HG02884 (cell line): Measurements from ENCODE around the gene HLA-G.
"Not testable (repeated sequence)": the region's sequence is repeated elsewhere in the genome, so short reads cannot be mapped to it uniquely, and the experiment has no call there.

Experiments
- ATAC-seq: cut with Tn5 transposase; IDR thresholded peaks from one replicate; pipeline ENCODE4 v1.9.1; 2021; ENCODE audit warnings: mild to moderate bottlenecking, moderate library complexity; ENCODE audit not compliant: unreplicated experiment

HLA-G gene

GRCh38 chr6:29827579-29828470, at the start of gene HLA-G:
TSS of gene HLA-G (plus strand) at chr6:29827825. CDS start at chr6:29827845, 20 bp downstream.
- no peak for ATAC-seq

DNA sequence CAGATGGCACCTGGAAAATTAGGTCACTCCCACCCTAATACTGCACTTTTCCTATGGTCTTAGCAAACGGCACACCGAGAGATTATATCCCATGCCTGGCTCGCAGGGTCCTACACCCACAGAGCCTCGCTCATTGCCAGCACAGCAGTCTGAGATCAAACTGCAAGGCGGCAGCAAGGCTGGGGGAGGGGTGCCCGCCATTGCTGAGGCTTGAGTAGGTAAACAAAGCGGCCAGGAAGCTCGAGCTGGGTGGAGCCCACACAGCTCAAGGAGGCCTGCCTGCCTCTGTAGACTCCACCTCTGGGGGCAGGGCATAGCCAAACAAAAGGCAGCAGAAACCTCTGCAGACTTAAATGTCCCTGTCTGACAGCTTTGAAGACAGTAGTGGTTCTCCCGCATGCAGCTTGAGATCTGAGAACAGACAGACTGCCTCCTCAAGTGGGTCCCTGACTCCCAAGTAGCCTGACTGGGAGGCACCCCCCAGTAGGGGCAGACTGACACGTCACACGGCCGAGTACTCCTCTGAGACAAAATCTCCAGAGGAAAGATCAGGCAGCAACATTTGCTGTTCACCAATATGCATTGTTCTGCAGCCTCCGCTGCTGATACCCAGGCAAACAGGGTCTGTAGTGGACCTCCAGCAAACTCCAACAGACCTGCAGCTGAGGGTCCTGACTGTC, 47.5 kb upstream of the HLA-G start:
- ATAC-seq = not testable (repeated sequence)

- ATAC-seq = no peak
Observed at GRCh38 chr6:29789176-29789575, 38.4 kb upstream of the HLA-G start.

- no peak for ATAC-seq
Observed at GRCh38 chr6:29790626-29791025, 37.0 kb upstream of the HLA-G start.

- ATAC-seq = no peak
Observed at GRCh38 chr6:29791162-29791561, 36.5 kb upstream of the HLA-G start.

DNA sequence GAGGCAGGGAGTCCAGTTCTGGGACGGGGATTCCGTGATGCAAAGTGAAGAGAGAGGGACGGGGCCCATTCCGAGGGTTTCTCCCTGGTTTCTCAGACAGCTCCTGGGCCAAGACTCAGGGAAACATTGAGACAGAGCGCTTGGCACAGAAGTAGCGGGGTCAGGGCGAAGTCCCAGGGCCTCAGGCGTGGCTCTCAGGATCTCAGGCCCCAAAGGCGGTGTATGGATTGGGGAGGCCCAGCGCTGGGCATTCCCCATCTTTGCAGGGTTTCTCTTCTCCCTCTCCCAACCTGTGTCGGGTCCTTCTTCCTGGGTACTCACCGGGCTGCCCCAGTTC, 35.9 kb upstream of the HLA-G start:
- no peak for ATAC-seq

GRCh38 chr6:29792123-29793035, 35.2 kb upstream of the HLA-G start:
- no peak for ATAC-seq

DNA sequence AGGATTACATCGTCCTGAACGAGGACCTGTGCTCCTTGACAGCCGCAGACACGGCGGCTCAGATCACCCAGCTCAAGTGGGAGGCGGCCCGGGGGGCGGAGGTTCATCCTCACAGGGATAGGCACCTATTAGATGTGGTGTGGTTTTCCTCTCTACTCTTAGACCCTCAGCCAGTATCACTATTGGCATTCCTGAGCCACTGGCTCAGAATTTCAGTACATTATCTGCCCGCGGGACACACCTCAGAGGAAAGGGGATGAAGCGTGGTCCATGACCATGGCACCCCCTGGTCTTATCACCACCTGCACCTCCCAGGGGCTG, 34.6 kb upstream of the HLA-G start:
- no peak for ATAC-seq

GRCh38 chr6:29793796-29794195, 33.8 kb upstream of the HLA-G start:
- ATAC-seq = no peak

DNA sequence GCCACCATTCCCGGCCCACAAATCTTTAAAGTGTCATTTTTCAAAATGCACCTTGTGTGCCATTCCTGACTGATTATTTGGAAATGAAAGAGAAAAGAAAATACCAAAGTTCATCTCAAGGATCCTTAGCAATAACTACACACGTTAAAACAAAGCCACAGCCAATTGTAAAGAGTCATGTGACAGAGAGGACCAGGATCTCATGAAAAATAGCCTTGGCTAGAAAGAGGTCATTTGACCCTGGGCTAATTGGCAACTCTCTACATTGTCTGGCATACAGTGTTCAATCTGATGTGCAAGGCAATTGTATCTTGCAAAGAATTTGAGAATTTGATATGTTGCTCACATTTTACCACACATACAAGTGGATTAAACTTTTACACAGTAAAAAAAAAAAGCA, 31.6 kb upstream of the HLA-G start:
- ATAC-seq = no peak

DNA sequence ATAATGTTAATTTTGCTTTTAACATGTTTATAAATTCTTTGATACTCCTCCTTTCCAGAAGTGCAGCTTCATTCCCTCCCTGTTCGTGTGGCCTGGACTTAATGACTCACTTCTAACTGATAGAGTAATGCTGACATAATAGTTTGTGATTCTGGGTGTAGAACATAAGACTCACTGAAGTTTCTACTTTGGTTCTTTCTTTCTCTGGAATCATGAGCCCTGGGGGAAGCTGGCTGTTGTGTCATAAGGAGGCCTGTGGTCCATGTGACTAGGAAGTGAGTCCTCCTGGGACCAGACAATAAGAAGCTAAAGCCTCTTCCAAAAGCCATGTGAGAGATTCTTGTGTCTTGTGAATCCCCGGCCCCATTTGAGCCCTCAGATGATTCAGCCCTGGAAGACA, 30.5 kb upstream of the HLA-G start:
- no peak for ATAC-seq

DNA sequence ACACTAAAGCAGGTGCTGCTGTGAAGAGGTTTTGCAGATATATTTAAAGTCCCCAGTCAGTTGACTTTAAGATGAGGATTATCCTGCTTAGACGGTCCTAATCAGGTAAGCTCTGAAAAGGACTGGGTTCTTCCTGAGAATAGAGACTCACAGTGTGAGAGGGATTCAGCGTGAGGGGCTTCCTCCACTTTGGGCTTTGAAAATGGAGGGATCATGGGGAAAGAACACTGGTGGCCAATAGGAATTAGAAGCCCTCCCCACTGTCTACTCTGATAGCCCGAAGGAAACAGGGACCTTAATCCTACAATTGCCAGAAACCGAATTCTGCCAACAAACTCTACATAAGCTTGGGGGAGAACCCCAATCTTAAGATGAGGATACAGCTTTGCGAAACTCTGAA, 29.7 kb upstream of the HLA-G start:
- ATAC-seq = no peak

- no peak for ATAC-seq
Observed at GRCh38 chr6:29800254-29800653, 27.4 kb upstream of the HLA-G start.

DNA sequence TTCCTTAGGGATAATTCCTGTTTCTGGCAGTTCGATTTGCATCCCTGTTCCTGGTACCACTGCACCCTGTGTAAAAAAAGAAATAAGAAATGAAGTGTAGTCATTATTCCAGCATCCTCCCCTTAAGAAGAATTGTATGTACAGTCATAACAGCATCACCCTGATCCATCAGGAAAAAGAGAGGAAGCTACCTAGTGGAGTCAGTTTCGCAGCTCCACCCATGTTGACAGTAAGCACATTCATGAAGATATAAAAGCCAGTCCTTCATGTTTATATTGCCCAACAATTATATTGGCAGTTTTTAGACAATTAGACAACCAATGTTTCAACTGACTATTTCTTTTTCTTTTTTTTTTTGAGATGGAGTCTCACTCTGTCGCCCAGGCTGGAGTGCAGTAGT, 21.2 kb upstream of the HLA-G start:
- no peak for ATAC-seq

DNA sequence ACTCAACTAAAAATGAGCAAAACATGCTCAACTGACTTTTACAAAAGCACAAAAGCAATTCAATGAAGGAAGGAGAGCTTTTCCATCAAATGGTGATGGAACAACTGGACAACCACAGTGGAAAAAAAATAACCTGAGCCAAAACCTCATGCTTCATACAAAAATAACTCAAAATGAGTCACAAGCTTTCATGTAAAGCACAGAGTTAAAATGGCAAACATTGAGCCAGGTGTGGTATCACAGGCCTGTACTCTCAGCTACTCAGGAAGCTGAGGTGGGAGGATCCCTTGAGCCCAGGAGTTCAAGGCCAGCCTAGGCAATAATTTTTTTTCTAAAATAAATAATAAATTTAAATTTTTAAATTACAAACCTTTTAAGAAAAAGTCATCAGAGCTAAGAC, 18.4 kb upstream of the HLA-G start:
- no peak for ATAC-seq

GRCh38 chr6:29810371-29810770, 17.3 kb upstream of the HLA-G start:
- no peak for ATAC-seq

DNA sequence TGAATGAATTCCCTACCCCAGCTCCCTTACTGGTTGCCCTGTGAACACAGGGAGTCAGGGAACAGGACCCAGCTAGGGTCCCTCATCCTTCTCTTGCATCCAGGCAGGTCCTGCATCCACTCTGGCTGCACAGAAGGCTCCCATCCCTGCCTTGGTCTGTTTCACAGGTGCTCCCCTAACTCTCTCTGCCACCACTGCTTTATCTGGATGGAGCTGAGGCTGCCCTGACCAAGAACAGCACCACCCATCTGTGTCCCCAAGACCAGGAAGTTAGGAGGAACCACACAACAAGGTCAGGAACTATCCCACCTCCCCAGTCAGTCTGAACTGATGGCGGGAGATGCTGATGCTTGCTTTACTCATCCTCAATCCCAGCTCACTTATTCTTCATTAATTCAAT, 16.2 kb upstream of the HLA-G start:
- ATAC-seq = no peak

DNA sequence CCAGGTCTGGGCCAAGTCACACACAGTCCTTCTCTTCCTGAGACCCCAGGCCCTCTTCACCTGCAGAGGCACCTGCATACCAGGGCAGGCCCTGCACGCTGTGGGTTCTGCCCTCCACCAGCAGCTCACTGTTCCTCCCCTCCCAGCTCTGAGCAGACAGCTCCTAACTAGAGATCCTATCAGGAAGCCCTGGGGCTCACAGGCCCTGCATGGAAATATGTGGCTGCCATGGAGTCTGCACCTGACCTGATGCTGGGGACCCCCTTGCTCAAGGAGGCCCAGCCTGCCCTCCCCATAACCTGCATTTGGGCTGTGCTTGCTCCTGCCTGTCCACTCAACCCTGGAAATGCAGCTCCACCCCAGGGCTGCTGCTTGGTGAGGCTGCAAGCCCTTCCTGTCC, 14.6 kb upstream of the HLA-G start:
- ATAC-seq = no peak

GRCh38 chr6:29813809-29814208, 13.8 kb upstream of the HLA-G start:
- ATAC-seq = no peak

DNA sequence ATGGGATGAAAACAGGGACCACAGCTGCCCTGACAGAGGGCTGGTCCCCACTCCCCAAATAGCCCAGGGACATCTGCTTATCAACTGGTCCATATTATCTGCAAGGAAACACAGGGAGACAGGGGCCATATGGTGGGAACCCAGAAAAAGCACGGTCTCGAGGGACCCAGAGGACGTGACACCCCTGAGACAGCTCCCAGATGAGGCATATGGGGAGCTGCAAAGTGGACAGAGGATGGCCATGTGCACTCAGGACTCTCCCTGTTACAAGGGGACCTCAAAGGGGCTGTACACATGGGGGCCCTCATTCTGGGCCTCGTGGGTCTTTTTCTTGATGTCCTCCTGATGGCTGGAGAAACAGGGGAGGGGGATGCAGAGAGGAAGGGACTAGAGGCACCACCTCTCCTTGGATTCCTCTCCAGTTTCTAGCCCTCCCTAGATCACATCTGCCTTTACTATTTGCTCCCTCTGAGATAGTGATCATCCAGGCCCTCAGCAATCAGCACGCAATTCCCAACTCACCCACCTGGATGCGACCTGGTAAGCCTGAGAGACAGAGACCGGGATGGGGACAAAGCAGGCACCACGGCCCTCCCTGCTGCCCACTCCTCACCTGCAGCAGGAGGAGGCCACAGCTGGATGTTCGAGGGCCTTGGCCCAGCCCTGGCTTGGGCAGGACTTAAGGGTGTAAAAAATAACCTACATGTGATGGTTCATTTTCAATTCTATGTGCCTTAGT, 13.1 kb upstream of the HLA-G start:
- ATAC-seq = no peak
